ENCODE results near the gene CARD11. TPM values are rescaled to one million over a fixed set of nuclear protein-coding genes. Genes with fewer than 3 reads are reported as not detected.

CARD11 gene
- total RNA-seq, 1 donor from 2014 or later = 0.37 TPM

- H3K4me1 Mint-ChIP-seq = no peaks in the 10 kb centered on the region
- H3K27ac Mint-ChIP-seq (ENCODE audit: unreplicated experiment) = no peak overlapping the region
- no peak overlapping the region for H3K4me3 Mint-ChIP-seq
- no peaks in the 10 kb centered on the region for H3K36me3 Mint-ChIP-seq (ENCODE audit: low read depth)
- no peaks in the 10 kb centered on the region for H3K9me3 Mint-ChIP-seq
- no peak for DNase-seq (ENCODE audit: low read depth, low spot score)
- TF ChIP-seq CTCF (conservative IDR thresholded peaks at IDR 0.05) = no peak
- H3K27me3 Mint-ChIP-seq (ENCODE audit: low read depth) = no peaks in the 10 kb centered on the region
Measured at GRCh38 chr7:3008386-3008785, 35.3 kb downstream of the CARD11 start.

GRCh38 chr7:3007696-3008095 lies 36.0 kb downstream of the CARD11 start:
- no peak for TF ChIP-seq CTCF (conservative IDR thresholded peaks at IDR 0.05)
- Mint-ChIP-seq H3K27ac (ENCODE audit: unreplicated experiment) (no peak overlapping the region), H3K27me3 (ENCODE audit: low read depth) (no peaks in the 10 kb centered on the region), H3K4me1 (no peaks in the 10 kb centered on the region), H3K4me3 (no peak overlapping the region), H3K9me3 (no peaks in the 10 kb centered on the region), H3K36me3 (ENCODE audit: low read depth) (no peaks in the 10 kb centered on the region)
- no peak for DNase-seq (ENCODE audit: low read depth, low spot score)

GRCh38 chr7:3005257-3005656 lies 38.4 kb downstream of the CARD11 start:
- Mint-ChIP-seq H3K4me3 (no peak overlapping the region), H3K4me1 (no peaks in the 10 kb centered on the region), H3K27ac (ENCODE audit: unreplicated experiment) (no peak overlapping the region), H3K27me3 (ENCODE audit: low read depth) (no peaks in the 10 kb centered on the region), H3K36me3 (ENCODE audit: low read depth) (no peaks in the 10 kb centered on the region), H3K9me3 (no peaks in the 10 kb centered on the region)
- no peak for DNase-seq (ENCODE audit: low read depth, low spot score)
- TF ChIP-seq CTCF (conservative IDR thresholded peaks at IDR 0.05) = no peak

- DNase-seq (ENCODE audit: low read depth, low spot score) = no peak
- Mint-ChIP-seq H3K36me3 (ENCODE audit: low read depth) (no peaks in the 10 kb centered on the region), H3K27me3 (ENCODE audit: low read depth) (no peaks in the 10 kb centered on the region), H3K27ac (ENCODE audit: unreplicated experiment) (no peak overlapping the region), H3K9me3 (no peaks in the 10 kb centered on the region), H3K4me3 (no peak overlapping the region), H3K4me1 (peaks cover 6% of the 10 kb centered on the region)
- TF ChIP-seq CTCF (conservative IDR thresholded peaks at IDR 0.05) = no peak
Measured at GRCh38 chr7:3003936-3004335, 39.7 kb downstream of the CARD11 start.

- Mint-ChIP-seq H3K4me1 (peaks cover 7% of the 10 kb centered on the region), H3K4me3 (no peak overlapping the region), H3K9me3 (no peaks in the 10 kb centered on the region), H3K27ac (ENCODE audit: unreplicated experiment) (no peak overlapping the region), H3K36me3 (ENCODE audit: low read depth) (no peaks in the 10 kb centered on the region), H3K27me3 (ENCODE audit: low read depth) (no peaks in the 10 kb centered on the region)
- DNase-seq (ENCODE audit: low read depth, low spot score) = no peak
- TF ChIP-seq CTCF (conservative IDR thresholded peaks at IDR 0.05) = no peak
Measured at GRCh38 chr7:3002631-3003030, 41.0 kb downstream of the CARD11 start.

- Mint-ChIP-seq H3K4me1 (peaks cover 7% of the 10 kb centered on the region), H3K27me3 (ENCODE audit: low read depth) (no peaks in the 10 kb centered on the region), H3K9me3 (no peaks in the 10 kb centered on the region), H3K36me3 (ENCODE audit: low read depth) (no peaks in the 10 kb centered on the region), H3K4me3 (no peak overlapping the region), H3K27ac (ENCODE audit: unreplicated experiment) (peak overlapping the region; percentile 67)
- TF ChIP-seq CTCF (conservative IDR thresholded peaks at IDR 0.05) = no peak
- no peak for DNase-seq (ENCODE audit: low read depth, low spot score)
Measured at GRCh38 chr7:3000566-3000965, 43.1 kb downstream of the CARD11 start.

Measured in neural crest cell (in vitro differentiated cells).